HepG2 (cell line): Measurements from ENCODE around the gene TNFAIP8L2. TPM values are rescaled to one million over a fixed set of nuclear protein-coding genes. Genes with fewer than 3 reads are reported as not detected.

Source experiments
- BCLAF1 ChIP-seq: fragments of 450-650 bp; IDR thresholded peaks from 2 replicates; pipeline ENCODE4 v1.6.1; 2017; ENCODE audit warnings: mild to moderate bottlenecking
- DNMT1 ChIP-seq: sonication (generic); formaldehyde crosslinking; IDR thresholded peaks from 2 replicates; pipeline ENCODE4 v1.5.1; 2020; ENCODE audit warnings: mild to moderate bottlenecking, missing genetic modification reagents
- DRAP1 ChIP-seq: IDR thresholded peaks from 2 replicates; pipeline ENCODE4 v1.6.1; 2016; ENCODE audit warnings: missing genetic modification reagents, missing compliant biosample characterization
- DZIP1 ChIP-seq: sonication (generic); formaldehyde crosslinking; IDR thresholded peaks from 2 replicates; pipeline ENCODE4 v1.5.0; 2020; ENCODE audit warnings: mild to moderate bottlenecking, missing genetic modification reagents
- FOXC1 ChIP-seq: sonication (generic); formaldehyde crosslinking; IDR thresholded peaks from 2 replicates; pipeline ENCODE4 v1.8.0; 2022; ENCODE audit warnings: mild to moderate bottlenecking, missing genetic modification reagents, borderline replicate concordance
- NFE2L2 ChIP-seq: fragments of 150-350 bp; IDR thresholded peaks from 2 replicates; pipeline ENCODE4 v1.6.1; 2014; ENCODE audit warnings: low read length
- NRL ChIP-seq: sonication (generic); formaldehyde crosslinking; IDR thresholded peaks from 2 replicates; pipeline ENCODE4 v1.5.0; 2020; ENCODE audit warnings: missing genetic modification reagents, mild to moderate bottlenecking, moderate library complexity, borderline replicate concordance
- PAX8 ChIP-seq: sonication (generic); formaldehyde crosslinking; IDR thresholded peaks from 2 replicates; pipeline ENCODE4 v1.8.0; 2022; ENCODE audit warnings: mild to moderate bottlenecking, missing genetic modification reagents, borderline replicate concordance
- PBX2 ChIP-seq: IDR thresholded peaks from 2 replicates; pipeline ENCODE4 v1.6.1; 2016; ENCODE audit warnings: control low read depth
- RBFOX2 ChIP-seq: fragments of 200-400 bp; formaldehyde crosslinking; IDR thresholded peaks from 2 replicates; pipeline ENCODE4 v1.6.1; 2017; ENCODE audit warnings: low read depth, mild to moderate bottlenecking, low read length
- SYNCRIP ChIP-seq: fragments of 200-400 bp; formaldehyde crosslinking; IDR thresholded peaks from 2 replicates; pipeline ENCODE4 v1.6.1; 2018; ENCODE audit warnings: mild to moderate bottlenecking, low read depth, low read length; ENCODE audit not compliant: insufficient read depth
- ZBTB44 ChIP-seq: sonication (generic); formaldehyde crosslinking; IDR thresholded peaks from 2 replicates; pipeline ENCODE4 v1.4.0; 2020; ENCODE audit warnings: missing genetic modification reagents
- ZNF414 ChIP-seq: sonication (generic); formaldehyde crosslinking; IDR thresholded peaks from 2 replicates; pipeline ENCODE4 v1.5.0; 2020; ENCODE audit warnings: missing genetic modification reagents
- ZNF549 ChIP-seq: sonication (generic); formaldehyde crosslinking; IDR thresholded peaks from 2 replicates; pipeline ENCODE4 v1.5.0; 2020; ENCODE audit warnings: missing genetic modification reagents
- ZNF563 ChIP-seq: sonication (generic); formaldehyde crosslinking; IDR thresholded peaks from 2 replicates; pipeline ENCODE4 v1.8.0; 2022; ENCODE audit warnings: mild to moderate bottlenecking, moderate library complexity, missing genetic modification reagents
- ZNF580 ChIP-seq: IDR thresholded peaks from 2 replicates; pipeline ENCODE4 v1.6.1; 2016; ENCODE audit warnings: low read depth, borderline replicate concordance
- ZNF720 ChIP-seq: sonication (generic); formaldehyde crosslinking; IDR thresholded peaks from 2 replicates; pipeline ENCODE4 v1.4.0; 2020; ENCODE audit warnings: missing genetic modification reagents
- ZNF883 ChIP-seq: sonication (generic); formaldehyde crosslinking; IDR thresholded peaks from 2 replicates; pipeline ENCODE4 v1.5.1; 2020; ENCODE audit warnings: mild to moderate bottlenecking, missing genetic modification reagents; ENCODE audit errors: not compliant biosample characterization
- polyA plus RNA-seq, 8 experiments: library from polyadenylated mRNA; depleted of rRNA in 3 of 8; stranded (reverse) in 7 of 8; unstranded in 1 of 8; fragments of >200 nt; fragmentation: Illumina TruSeq in 4 of 8; extraction: Trizol in 4 of 8; gene quantifications; 2 replicates each; pipeline versions ENCODE4 v1.2.1 to v1.2.3, GENCODE V29; 2011 to 2016; ENCODE audit warnings: low read depth in 4 of 8, missing spikeins in 1 of 8, mixed read lengths in 1 of 8; ENCODE audit not compliant: insufficient read depth in 1 of 8
- total RNA-seq, 5 experiments: library from RNA; depleted of rRNA; stranded (reverse); fragments of >200 nt; fragmentation: Illumina TruSeq; extraction: Trizol; gene quantifications; 2 replicates each; pipeline ENCODE4 v1.2.3, GENCODE V29; 2016; ENCODE audit warnings: low read depth in 1 of 5

The TNFAIP8L2 gene
- total and polyA plus RNA-seq, 2 of the 13 experiments (the other 11 are each of a cell fraction or from before 2014, with no cell fraction given): not detected

- TF ChIP-seq DZIP1 (no peak), RBFOX2 (no peak), SYNCRIP (no peak), PAX8 (CRISPR knock-in tag) (no peak), NFE2L2 (no peak), DNMT1 (CRISPR knock-in tag) (peak; percentile 82; the same call in 1 of the 2 replicates), ZNF720 (CRISPR knock-in tag) (no peak), ZBTB44 (CRISPR knock-in tag) (no peak), ZNF414 (no peak), ZNF563 (CRISPR knock-in tag) (peak; percentile 52; the same call in 1 of the 2 replicates), NRL (CRISPR knock-in tag) (peak; percentile 89), FOXC1 (CRISPR knock-in tag) (no peak), PBX2 (CRISPR knock-in tag) (no peak), ZNF883 (CRISPR knock-in tag) (no peak), ZNF549 (CRISPR knock-in tag) (0 out of 2 replicates have a peak, but pooled peaks have one; percentile 57), ZNF580 (peak; percentile 80; the same call in 1 of the 2 replicates), DRAP1 (CRISPR knock-in tag) (peak; percentile 34), BCLAF1 (no peak)
Observed at GRCh38 chr1:151165738-151166504, 9.5 kb downstream of the TNFAIP8L2 start, which contains the start of the genes LYSMD1 and SCNM1 (continued).
